ENCODE data around the gene ARHGEF17.

Gene ARHGEF17

DNA sequence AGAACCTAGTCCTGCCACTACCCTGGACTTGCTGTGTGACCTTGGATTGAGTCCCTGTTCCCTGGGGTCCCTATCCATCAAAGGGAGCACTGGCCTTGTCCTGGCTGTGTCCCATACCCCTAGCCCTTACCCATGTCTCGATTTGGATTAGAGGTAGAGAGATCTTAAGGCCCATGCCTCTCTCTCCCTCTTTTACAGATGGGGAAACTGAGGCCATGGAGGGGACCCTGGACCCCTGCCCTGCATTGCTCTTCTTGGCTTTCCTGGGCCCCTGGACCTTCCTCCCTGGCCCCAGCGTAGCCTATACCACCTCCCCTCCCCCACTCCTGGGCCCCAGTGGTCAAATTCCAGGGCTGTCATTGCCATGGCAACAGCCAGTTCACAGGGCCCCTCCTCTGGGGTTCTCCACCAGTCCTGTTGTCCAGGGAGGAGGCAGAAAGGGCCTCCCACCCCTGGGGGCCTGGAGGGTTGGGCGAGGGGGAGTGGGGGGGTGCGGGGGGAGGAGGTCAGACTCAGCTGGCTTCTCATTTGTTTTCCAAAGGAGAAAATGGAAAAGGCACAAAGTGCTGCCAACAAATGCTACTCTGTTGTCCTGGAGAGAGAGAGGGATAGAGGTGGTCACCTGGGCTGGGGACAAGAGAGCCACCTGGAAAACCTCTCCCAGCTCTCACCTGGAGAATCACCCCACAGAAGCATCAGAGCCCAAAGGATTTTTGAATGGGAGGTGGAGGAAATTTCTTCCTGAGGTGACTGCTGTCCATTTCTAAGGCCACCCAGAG, 23.3 kb downstream of the ARHGEF17 start:
- DNase-seq: no peak

DNA sequence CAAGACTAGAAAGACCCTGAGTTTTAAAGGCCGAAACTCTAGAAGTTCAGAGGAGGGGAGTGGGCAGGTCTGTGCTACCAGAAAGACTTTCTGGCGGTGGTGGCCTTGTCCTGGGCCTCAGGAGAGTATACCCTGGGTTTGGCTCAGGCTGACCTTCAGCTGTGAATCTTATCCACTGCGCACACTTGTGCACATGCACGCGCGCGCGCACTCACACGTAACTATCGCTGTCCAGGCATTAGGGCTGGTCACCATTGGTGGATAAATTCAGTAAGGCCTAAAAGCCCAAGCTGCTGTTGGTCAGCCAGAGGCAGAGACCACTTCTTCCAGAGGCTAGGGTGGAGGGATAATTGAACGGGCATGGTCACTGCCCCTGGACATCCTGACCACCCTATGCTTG, 25.1 kb downstream of the ARHGEF17 start:
- DNase-seq: no peak

DNA sequence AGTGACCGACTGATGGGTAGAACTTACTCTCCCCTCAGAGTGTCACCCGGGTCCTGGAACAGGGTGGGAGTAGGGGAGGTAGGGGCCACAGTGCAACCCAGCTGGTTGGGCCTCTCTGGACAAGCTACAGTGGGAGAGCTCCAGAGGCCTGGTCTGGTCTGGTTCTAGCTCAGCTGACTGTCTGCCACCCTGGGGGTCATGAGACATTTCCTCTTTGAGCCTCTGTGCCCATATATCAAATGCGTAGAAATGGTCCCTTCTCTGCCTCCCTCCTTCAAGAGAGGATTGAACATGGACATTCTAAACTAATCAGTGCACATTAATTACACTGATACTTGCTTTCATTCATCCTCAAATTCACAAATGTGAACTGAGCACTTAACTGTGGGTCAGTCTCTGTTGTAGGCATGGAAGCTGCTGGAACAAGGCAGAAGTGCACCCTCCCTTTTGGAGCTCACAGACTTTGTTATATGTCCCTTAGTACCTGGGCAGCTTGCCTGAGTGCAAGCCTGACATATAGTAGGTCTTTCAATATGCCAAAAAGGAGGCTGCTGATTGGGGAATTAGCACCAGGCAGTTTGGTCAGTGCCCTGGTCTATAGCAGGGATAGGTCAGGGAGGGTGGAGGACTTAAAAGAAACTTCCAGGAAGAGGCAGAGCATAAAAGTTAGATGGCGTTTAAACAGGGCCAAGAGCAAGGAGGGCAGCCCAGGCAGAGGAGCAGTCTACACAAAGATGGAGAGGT, 25.7 kb downstream of the ARHGEF17 start:
- DNase-seq: no peak

DNA sequence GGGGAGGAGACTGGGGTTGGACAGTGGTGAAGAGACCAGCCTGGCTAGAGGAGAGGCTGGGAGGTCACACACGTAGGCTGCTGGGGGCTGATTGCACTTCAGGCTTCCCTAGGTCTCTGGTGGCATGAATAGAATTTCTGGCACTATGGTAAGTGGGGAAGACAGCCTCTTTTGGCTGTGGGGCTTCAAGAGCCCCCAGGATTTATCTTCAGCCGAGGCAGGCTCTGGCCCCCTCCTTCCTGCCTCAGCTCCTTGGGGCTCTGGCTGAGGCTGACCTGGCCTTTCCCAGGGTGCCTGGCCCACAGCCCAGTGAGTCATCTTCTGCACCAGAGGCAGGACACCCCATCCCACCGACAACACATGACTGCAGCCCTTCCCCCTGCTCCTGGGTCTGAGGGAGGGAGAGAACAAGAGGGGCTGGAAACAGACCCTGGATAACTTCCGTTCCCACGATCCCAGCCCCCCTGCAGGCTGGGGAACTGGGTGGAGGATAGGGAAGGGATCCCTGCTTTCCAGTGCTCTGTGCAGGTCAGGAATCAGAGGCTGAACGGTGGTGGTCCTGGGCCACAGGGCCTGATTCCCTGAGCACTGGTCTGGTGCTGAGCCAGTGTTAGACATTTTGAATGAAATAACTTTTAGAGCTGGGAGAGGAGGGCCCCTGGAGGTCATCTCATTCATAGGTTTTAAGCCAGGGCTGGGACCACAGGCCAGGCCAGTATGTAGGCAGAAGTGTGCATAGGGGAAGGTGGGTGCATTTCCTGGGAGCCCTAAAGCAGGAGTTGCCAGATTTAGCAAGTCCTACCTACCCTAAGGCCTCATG, 26.5 kb downstream of the ARHGEF17 start:
- peak in 3 of 14 donors; percentile 33 to 84 (median 43) for DNase-seq

DNA sequence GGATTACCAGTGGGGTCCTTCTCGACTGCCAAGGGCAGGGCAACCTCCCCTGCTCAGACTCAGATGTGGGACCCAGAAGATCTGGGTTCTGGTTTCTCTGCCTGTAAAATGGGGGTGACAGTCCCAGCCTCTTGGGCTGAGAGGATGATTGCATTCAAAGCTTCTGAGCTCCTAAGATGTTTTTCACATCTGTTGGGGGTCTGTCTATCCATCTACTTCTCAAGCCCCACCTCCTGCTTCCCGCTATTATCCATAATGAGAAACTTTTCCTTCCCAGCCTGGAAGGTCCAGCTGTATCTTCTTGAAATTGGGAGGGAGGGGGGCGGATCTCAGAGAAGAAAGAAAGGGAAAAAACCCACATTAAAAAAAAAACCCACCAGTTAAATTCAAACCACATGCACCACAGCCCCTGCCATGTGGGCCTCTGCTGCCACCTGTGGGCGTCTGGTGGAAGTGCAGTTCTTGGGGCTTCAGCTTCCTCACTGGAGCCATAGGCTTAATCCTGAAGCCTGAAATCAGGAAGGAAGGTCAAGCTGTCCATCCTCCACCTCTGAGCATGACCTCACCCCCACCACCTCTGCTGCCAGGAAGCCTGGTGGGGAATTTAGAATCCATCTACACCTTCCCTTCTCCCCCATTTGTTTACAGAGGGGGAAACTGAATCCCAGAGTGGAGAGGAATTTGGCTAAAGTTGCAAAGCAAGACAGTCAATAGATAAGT, 27.3 kb downstream of the ARHGEF17 start:
- DNase-seq: peak in 13 of 14 donors; percentile 18 to 85 (median 64)

DNA sequence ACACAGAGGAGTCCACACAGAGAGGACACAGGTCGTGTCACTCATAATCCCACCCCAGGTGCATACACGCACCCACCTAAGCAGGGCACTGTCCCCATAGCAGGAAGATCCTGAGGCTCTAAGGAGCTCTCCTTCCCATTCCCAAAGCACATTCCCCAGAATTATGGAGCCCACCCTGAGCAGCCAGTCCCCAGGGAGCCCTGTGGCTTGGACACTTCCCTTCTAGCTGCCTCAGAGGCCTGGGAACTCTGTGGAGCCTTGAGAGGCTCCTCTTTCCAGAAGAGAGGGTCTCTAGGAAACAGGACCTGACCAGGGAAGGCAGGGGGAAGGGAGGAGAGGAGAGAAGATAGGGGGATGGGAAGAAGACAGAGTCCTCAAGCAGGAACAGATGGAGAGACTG, 29.8 kb downstream of the ARHGEF17 start:
- DNase-seq: no peak

DNA sequence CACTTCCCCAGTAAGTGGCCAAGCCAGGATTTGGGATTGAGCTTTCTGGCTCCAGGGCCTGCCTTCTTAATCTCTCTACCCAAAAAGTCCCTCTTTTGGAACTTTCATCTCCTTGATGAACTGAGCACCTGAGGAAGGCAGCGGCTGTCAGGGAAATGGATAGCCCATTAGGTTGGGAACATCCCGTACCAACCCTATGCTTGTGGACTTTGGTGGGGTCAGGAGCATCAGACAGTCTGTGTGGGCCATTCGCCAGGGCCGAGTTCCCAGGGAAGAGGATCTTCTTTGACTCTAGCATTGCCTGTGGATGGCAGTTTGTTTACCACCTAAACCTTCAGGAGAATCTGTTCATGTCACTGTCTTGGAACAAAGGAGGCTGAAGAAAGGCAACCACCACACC, 30.2 kb downstream of the ARHGEF17 start:
- no peak for DNase-seq

DNA sequence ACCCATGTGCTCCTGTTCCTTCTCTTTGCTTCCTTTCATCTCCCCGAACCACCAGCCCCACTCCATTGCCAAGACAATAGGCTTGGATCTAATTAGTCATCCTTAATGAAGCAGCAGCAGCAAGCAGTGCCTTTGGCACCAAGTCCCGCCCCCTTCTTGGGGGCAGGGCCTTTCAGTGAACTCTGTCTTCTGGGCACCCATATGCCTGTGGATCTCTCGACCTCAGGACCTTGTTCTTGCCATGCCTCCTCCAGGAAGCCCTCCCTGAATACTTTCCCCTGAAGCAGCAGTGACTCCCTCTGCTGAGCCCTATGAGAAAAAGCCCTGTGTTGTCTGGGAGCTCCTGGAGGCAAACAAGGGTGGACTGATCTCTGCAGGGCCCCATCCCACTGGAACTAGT, 32.1 kb downstream of the ARHGEF17 start:
- DNase-seq: no peak

DNA sequence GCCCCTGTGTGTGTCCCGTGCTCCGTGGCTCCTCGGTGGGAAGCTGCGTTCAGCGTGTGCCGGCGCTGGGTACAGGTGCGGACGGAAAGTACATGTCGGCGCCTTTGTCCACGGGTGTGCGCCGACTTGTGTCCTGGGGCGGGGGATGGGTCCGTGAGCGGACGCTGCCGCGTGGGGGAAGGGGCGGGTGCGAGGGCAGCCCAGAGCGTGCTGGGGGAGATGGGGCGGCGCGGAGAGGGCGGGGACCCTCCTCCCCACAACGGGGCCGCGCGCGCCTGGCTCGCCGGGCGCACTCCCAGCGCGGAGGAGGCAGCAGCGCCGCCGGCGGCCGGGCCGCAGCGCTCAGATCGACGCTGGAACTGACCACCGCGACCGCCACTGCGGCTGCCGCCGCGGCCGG, 34.6 kb downstream of the ARHGEF17 start:
- DNase-seq: peak in 2 of 14 donors; percentile 13 to 44

DNA sequence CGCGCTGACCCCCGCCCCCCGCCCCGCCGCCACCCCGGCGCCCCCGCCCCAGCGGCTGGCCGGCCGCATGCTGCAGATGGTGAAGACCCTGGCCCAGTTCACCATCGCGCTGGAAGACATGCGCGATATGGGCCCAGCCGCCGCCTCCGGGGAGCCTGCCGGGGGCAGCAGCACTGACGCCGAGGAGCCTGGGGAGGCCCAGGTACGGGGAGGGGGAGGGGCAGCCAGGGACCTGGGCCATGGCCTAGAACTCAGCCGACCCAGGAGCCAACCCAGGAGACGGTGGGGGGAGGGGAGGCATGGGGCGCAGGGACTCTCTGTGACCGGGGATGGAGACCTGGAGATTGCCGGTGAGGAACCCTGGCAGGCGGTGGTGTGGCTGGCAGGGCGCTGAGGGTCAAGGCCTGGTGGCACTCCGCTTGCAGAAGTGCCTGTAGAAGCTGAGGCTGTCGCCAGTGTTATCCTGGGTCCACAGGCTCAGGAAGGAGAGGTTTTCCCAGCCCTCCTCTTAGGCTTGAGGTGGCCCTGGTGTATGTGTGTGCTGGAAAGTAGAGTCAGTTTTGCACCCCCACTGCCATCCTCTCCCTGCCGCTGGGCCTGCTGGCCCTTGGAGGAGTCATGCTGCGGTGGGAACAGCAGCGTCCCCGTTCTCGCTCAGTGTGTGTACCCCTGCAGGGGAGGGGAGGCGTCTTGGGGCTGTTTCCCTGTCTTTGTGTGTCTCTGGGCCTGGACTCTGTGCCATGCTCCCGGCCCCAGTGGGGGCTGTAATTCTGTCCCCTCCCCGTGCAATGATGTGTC, 35.2 kb downstream of the ARHGEF17 start:
- peak in 1 of 14 donors; percentile 46 for DNase-seq

DNA sequence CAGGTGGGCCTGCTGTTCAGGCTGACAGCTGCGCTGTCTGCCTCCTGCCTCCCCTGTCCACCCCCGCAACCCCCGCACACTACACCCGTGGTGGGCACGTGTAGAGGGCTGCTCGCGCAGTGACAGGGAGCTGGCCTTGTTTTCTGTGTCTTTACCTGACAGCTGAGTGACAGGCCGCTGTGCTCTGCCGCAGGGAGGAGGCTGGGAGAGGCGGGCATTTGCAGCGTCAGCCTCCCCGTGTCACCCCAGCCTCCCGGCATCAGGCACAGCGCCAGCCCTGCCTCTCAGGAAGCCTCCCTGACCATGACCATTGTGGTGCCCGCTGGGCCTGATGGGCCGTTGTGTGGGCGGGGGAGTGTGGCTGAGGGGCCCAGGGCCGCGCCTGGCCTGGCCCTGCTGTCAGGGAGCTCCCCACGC, 36.1 kb downstream of the ARHGEF17 start:
- DNase-seq: peak in 8 of 14 donors; percentile 17 to 68 (median 44)

DNA sequence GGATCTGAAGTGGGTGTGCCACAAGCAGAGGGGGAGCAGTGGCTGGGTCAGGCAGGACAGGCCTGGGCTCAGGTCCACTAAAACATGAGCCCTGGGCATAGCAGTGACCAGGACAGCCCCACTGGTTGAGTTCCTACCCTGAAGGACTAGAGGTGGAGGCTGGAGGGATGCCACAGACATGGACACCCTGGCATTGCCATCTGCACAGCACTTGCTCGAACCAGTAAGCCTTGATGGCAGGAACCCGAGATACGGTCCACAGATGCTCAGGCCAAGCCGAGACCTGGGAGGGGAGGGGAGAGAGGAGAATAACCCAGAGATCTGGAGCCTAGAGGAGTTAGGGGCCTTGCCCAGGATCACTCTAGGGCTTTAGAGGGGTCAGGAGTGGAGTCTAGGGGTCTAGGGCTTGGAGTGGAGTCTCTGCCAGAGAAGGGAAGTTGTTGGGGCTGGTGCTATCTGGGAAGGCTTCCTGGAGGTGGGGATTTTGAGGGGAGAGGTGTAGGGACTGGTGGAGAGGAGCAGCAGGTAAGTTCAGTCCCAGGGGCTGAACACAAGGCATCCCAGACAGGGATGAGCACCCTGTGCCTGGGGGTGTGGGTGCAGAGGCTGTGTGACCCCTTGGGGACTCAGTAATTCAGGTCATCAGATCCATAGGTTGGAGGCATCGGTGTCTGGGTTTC, 37.5 kb downstream of the ARHGEF17 start:
- DNase-seq: peak in 1 of 14 donors; percentile 49

DNA sequence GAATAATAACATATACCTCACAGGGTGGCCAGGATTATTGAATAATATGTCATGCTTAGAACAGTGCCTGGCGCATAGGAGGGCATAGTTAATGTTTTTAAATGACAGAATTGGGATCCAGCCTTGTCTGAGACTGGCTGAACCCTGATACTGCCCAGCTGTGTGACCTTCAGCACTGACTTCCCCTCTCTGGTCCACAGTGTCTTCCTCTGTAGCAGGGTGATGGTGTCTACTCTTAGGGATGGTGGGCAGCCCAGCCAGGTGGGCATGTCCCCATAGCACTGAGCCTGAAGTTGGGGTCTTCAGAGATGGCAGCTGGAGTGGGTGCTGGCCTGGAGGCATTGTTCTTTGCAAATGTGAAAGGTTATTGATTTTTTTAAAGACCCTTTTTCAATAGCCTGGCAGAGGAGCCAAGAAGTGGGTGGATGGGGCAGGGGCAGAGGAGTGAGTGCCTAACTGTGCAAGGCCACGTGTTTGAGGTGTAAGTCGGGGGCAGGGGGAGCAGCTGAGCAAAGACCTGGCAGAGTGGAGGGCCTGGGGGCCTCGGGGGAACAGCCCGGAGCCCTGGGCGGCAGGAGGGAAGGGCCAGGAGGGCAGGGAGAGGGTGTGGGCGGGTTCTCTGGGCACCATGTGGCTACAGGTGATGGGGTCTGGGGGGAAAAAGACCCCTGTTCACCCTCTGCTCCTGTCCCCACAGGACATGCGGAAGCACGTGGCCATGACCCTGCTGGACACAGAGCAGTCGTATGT, 38.3 kb downstream of the ARHGEF17 start:
- DNase-seq: no peak

DNA sequence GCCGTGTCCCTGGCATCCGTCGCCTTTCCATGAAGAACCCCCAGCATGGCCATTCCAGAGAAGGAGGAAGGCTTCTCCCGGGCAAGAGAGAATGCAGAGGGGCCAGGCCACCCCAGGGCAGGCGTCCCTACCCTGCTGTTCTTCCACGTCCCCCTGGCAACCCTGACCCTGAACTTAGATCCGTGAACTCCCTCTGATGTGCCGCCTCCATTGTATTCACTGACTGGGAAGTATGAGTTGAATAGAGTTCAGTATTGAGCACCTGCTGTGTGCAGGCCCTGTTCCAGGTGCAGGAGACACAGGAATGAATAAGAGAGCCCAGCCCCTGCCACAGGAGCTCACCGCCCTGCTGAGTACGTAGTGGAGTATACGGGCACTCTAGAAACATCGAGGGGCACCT, 39.0 kb downstream of the ARHGEF17 start:
- DNase-seq: peak in 2 of 14 donors; percentile 24 to 26

DNA sequence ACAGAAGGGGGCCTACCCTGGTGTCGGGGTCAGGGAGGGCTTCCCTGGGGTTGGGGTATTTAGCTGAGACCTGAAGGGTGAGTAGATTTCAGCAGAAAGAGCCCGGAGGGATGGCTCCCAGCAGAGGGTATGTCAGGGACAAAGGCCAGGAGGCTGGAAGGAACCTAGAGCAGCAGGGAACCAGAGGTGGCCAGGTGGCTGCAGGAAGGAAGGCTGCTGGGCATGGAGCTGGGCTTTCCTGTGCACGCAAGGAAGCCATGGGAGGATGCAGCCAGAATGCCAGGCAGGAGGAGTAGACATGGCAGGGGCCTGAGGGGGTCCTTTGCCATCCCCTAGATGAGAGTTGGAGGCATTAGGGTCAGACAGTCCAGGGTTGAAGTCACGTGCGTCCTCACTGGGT, 40.8 kb downstream of the ARHGEF17 start:
- peak in 1 of 14 donors; percentile 13 for DNase-seq

DNA sequence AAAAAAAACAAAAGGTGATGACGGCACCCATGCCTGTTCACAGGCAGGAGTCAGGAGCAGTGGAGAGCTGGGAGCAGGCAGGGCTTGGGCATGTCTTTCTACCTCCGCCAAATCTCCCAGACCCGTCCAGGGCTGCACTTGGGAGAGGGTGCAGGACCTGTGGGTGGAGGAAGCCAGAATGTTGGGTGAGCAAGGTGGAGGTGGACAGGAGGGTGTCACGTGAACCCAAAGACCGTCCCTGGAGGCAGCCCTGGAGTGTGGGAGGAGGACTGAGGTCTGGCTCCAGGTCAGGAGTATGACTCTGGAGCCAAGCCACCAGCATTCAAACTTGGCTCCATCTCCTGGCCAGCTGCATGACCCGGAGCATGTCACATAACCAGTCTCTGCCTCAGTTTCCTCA, 41.6 kb downstream of the ARHGEF17 start:
- DNase-seq: no peak

DNA sequence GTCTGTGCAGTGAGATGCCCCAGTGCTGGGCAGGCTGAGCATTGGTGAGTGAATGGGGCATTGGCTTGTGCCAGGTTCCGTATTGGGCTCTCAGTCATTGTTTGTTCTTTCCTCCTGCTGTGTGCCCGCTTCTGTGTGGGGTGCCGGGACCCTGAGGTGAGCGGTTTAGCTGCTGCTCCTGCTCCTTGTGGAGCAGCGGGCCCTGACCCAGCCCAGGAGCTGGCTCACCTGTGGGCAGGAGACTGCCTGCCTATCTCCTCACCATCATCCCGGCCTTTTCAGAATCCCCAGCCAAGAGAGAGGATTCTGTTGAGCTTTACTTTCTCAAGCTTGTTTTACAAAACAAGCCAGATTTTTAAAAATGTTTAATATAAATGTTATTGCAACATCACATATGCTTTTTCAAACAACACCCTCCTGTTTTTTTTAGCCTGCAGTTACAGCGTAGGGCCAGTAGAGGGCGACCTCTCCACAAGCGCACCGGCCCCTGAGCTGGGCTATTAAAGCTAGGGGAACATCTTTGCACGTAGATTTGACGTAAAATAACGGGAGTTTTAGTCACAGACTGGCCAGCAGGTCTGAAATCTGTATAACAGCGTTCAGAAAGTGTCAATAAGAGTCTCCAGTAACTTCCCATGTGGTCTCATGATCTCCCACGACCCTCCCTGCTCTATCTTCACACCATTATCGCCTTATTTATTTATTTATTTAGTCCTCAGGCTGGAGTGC, 43.0 kb downstream of the ARHGEF17 start:
- peak in 7 of 14 donors; percentile 11 to 45 (median 26) for DNase-seq

DNA sequence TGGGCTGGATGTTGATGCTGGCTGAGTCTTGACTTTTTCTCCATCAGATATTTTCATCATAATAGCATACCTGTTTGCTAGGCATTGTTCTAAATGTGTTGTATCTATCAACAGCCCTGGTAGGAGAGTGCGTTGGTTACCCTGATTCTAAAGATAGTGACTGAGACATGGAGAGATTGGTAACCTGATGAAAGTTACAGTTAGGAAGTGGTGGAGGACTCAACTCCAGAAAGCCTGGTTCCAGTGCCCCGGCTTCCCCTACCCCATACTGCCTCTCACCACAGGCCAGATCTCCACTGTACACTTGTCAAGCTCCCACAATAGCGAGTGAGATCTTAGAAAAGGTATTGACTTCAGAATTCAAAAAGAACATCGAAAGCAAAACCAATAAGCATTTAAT, 45.3 kb downstream of the ARHGEF17 start:
- no peak for DNase-seq

DNA sequence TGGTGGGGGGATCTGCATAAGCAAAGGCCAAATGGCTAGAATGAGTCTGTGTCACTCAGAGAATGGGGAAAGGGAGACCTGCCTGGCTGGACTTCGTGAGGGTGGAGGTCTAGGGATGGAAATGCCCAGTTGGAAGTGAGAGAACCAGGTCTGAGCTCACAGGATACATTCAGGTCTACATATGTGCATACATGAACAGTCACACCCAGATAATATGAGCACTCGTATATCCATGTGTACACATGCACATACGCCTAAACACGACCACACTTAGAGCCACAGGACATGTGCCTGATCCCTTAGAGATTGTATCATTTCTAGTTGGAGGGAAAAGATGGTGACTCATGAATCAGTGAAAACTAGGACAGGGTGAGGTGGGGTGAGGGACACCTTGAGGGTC, 47.0 kb downstream of the ARHGEF17 start:
- DNase-seq: no peak

Measured in C1 segment of cervical spinal cord (tissue), 14 donors.